ENCODE results near the gene MED22.
"Not testable (repeated sequence)": the region's sequence is repeated elsewhere in the genome, so short reads cannot be mapped to it uniquely, and the experiment has no call there.

MED22 gene

GRCh38 chr9:133317551-133317950 lies 30.4 kb downstream of the MED22 start:
- not testable (repeated sequence) for H3K9me3 ChIP-seq (ENCODE audit: control insufficient read depth, low read depth, low read length)

GRCh38 chr9:133315997-133316396 lies 31.9 kb downstream of the MED22 start:
- no peak overlapping the region for H3K9ac ChIP-seq (ENCODE audit: low read length)
- no peak overlapping the region for H3K4me3 ChIP-seq (ENCODE audit: low read length)
- no peaks in the 10 kb centered on the region for H3K27me3 ChIP-seq (ENCODE audit: control insufficient read depth, insufficient read depth, low read length)
- no peaks in the 10 kb centered on the region for H3K9me3 ChIP-seq (ENCODE audit: control insufficient read depth, low read depth, low read length)
- H3K36me3 ChIP-seq (ENCODE audit: control insufficient read depth, low read depth, low read length), result no peaks in the 10 kb centered on the region
- H3K27ac ChIP-seq (ENCODE audit: low read length), result no peak overlapping the region
- H3K4me1 ChIP-seq (ENCODE audit: control insufficient read depth, low read depth, low read length), result no peaks in the 10 kb centered on the region

More at GRCh38 chr9:133317551-133317950, 30.4 kb downstream of the MED22 start:
- H3K27ac ChIP-seq (ENCODE audit: low read length); H3K27me3 ChIP-seq (ENCODE audit: control insufficient read depth, insufficient read depth, low read length); H3K4me1 ChIP-seq (ENCODE audit: control insufficient read depth, low read depth, low read length); H3K36me3 ChIP-seq (ENCODE audit: control insufficient read depth, low read depth, low read length); H3K4me3 ChIP-seq (ENCODE audit: low read length); H3K9ac ChIP-seq (ENCODE audit: low read length): not testable (repeated sequence)

- Histone ChIP-seq H3K9me3 (ENCODE audit: control insufficient read depth, low read depth, low read length) (no peaks in the 10 kb centered on the region), H3K36me3 (ENCODE audit: control insufficient read depth, low read depth, low read length) (no peaks in the 10 kb centered on the region)
Measured at GRCh38 chr9:133309608-133310007, 38.3 kb downstream of the MED22 start.

GRCh38 chr9:133307301-133307700 lies 40.6 kb downstream of the MED22 start:
- Histone ChIP-seq H3K9me3 (ENCODE audit: control insufficient read depth, low read depth, low read length) (no peaks in the 10 kb centered on the region), H3K27me3 (ENCODE audit: control insufficient read depth, insufficient read depth, low read length) (no peaks in the 10 kb centered on the region), H3K9ac (ENCODE audit: low read length) (no peak overlapping the region), H3K36me3 (ENCODE audit: control insufficient read depth, low read depth, low read length) (no peaks in the 10 kb centered on the region), H3K4me1 (ENCODE audit: control insufficient read depth, low read depth, low read length) (no peaks in the 10 kb centered on the region), H3K4me3 (ENCODE audit: low read length) (no peak overlapping the region), H3K27ac (ENCODE audit: low read length) (no peak overlapping the region)

More at GRCh38 chr9:133309608-133310007, 38.3 kb downstream of the MED22 start:
- Histone ChIP-seq H3K4me3 (ENCODE audit: low read length) (no peak overlapping the region), H3K9ac (ENCODE audit: low read length) (no peak overlapping the region), H3K4me1 (ENCODE audit: control insufficient read depth, low read depth, low read length) (no peaks in the 10 kb centered on the region), H3K27me3 (ENCODE audit: control insufficient read depth, insufficient read depth, low read length) (no peaks in the 10 kb centered on the region), H3K27ac (ENCODE audit: low read length) (no peak overlapping the region)

- Histone ChIP-seq H3K9ac (ENCODE audit: low read length) (no peak overlapping the region), H3K27ac (ENCODE audit: low read length) (no peak overlapping the region), H3K36me3 (ENCODE audit: control insufficient read depth, low read depth, low read length) (no peaks in the 10 kb centered on the region), H3K4me1 (ENCODE audit: control insufficient read depth, low read depth, low read length) (no peaks in the 10 kb centered on the region), H3K4me3 (ENCODE audit: low read length) (no peak overlapping the region), H3K9me3 (ENCODE audit: control insufficient read depth, low read depth, low read length) (no peaks in the 10 kb centered on the region), H3K27me3 (ENCODE audit: control insufficient read depth, insufficient read depth, low read length) (no peaks in the 10 kb centered on the region)
Measured at GRCh38 chr9:133306242-133307204, 41.4 kb downstream of the MED22 start.

GRCh38 chr9:133305731-133306130 lies 42.2 kb downstream of the MED22 start:
- no peaks in the 10 kb centered on the region for H3K9me3 ChIP-seq (ENCODE audit: control insufficient read depth, low read depth, low read length)
- H3K36me3 ChIP-seq (ENCODE audit: control insufficient read depth, low read depth, low read length), result no peaks in the 10 kb centered on the region
- H3K4me1 ChIP-seq (ENCODE audit: control insufficient read depth, low read depth, low read length), result no peaks in the 10 kb centered on the region
- no peak overlapping the region for H3K9ac ChIP-seq (ENCODE audit: low read length)
- no peak overlapping the region for H3K4me3 ChIP-seq (ENCODE audit: low read length)
- H3K27ac ChIP-seq (ENCODE audit: low read length), result no peak overlapping the region
- no peaks in the 10 kb centered on the region for H3K27me3 ChIP-seq (ENCODE audit: control insufficient read depth, insufficient read depth, low read length)

- Histone ChIP-seq H3K27me3 (ENCODE audit: control insufficient read depth, insufficient read depth, low read length) (no peaks in the 10 kb centered on the region), H3K4me3 (ENCODE audit: low read length) (no peak overlapping the region), H3K4me1 (ENCODE audit: control insufficient read depth, low read depth, low read length) (no peaks in the 10 kb centered on the region), H3K36me3 (ENCODE audit: control insufficient read depth, low read depth, low read length) (no peaks in the 10 kb centered on the region), H3K9ac (ENCODE audit: low read length) (no peak overlapping the region), H3K27ac (ENCODE audit: low read length) (no peak overlapping the region), H3K9me3 (ENCODE audit: control insufficient read depth, low read depth, low read length) (no peaks in the 10 kb centered on the region)
Measured at GRCh38 chr9:133304477-133305377, 43.2 kb downstream of the MED22 start.

- Histone ChIP-seq H3K9ac (ENCODE audit: low read length) (no peak overlapping the region), H3K4me3 (ENCODE audit: low read length) (no peak overlapping the region), H3K27me3 (ENCODE audit: control insufficient read depth, insufficient read depth, low read length) (no peaks in the 10 kb centered on the region), H3K36me3 (ENCODE audit: control insufficient read depth, low read depth, low read length) (no peaks in the 10 kb centered on the region), H3K27ac (ENCODE audit: low read length) (no peak overlapping the region), H3K9me3 (ENCODE audit: control insufficient read depth, low read depth, low read length) (no peaks in the 10 kb centered on the region), H3K4me1 (ENCODE audit: control insufficient read depth, low read depth, low read length) (no peaks in the 10 kb centered on the region)
Measured at GRCh38 chr9:133304158-133304470, 43.8 kb downstream of the MED22 start.

GRCh38 chr9:133303266-133304157 lies 44.4 kb downstream of the MED22 start:
- H3K9me3 ChIP-seq (ENCODE audit: control insufficient read depth, low read depth, low read length), result no peaks in the 10 kb centered on the region
- H3K4me3 ChIP-seq (ENCODE audit: low read length), result no peak overlapping the region
- no peaks in the 10 kb centered on the region for H3K27me3 ChIP-seq (ENCODE audit: control insufficient read depth, insufficient read depth, low read length)
- H3K27ac ChIP-seq (ENCODE audit: low read length), result no peak overlapping the region
- no peak overlapping the region for H3K9ac ChIP-seq (ENCODE audit: low read length)
- no peaks in the 10 kb centered on the region for H3K36me3 ChIP-seq (ENCODE audit: control insufficient read depth, low read depth, low read length)
- H3K4me1 ChIP-seq (ENCODE audit: control insufficient read depth, low read depth, low read length), result no peaks in the 10 kb centered on the region

GRCh38 chr9:133301253-133302230 lies 46.4 kb downstream of the MED22 start:
- no peak overlapping the region for H3K9ac ChIP-seq (ENCODE audit: low read length)
- no peak overlapping the region for H3K27ac ChIP-seq (ENCODE audit: low read length)
- H3K36me3 ChIP-seq (ENCODE audit: control insufficient read depth, low read depth, low read length), result no peaks in the 10 kb centered on the region
- no peak overlapping the region for H3K4me3 ChIP-seq (ENCODE audit: low read length)
- H3K27me3 ChIP-seq (ENCODE audit: control insufficient read depth, insufficient read depth, low read length), result no peaks in the 10 kb centered on the region
- no peaks in the 10 kb centered on the region for H3K4me1 ChIP-seq (ENCODE audit: control insufficient read depth, low read depth, low read length)
- H3K9me3 ChIP-seq (ENCODE audit: control insufficient read depth, low read depth, low read length), result no peaks in the 10 kb centered on the region
